K562 (cell line): Measurements from ENCODE around the gene CMTM5. TPM values are rescaled to one million over a fixed set of nuclear protein-coding genes. Genes with fewer than 3 reads are reported as not detected.

Experiments used
- ATAC-seq: fragments of 200-7000 bp; cut with Tn5 transposase; 3 replicates; pipeline ENCODE4 v1.9.1; 2020; ENCODE audit warnings: moderate library complexity
- BruUV-seq: library from RNA; stranded (reverse); fragments of 400-500 nt; replicated peaks from 2 replicates; lab custom pipeline; 2021; lab: Mats Ljungman, UMichigan
- CTCF ChIA-PET: fragments of 300-600 bp; formaldehyde crosslinking; extraction: SDS; loops from one replicate; lab custom pipeline; 2021; ENCODE audit warnings: low intra/inter-chr PET ratio; lab: Yijun Ruan, JAX
- POLR2A ChIA-PET: fragments of 300-600, 350-650 bp; sonication (Branson Sonifier 250); formaldehyde crosslinking; extraction: SDS; loops from one replicate; lab custom pipeline; 2021; ENCODE audit warnings: antibody characterized with exemption, inconsistent platforms; lab: Yijun Ruan, JAX
- DNase-seq, 4 experiments: peaks; one replicate each; pipeline versions ENCODE4 v3.0.0 to v3.0.0-alpha.2; 2011 to 2018; ENCODE audit warnings: low spot score in 3 of 4, mixed read lengths in 3 of 4; ENCODE audit errors: extremely low read depth in 1 of 4
- FAIRE-seq: peaks from 2 replicates; lab custom pipeline; 2011; peaks lifted over from hg19 to GRCh38; lab: Jason Lieb, UNC
- H2AFZ ChIP-seq: 2 replicates; pipeline ENCODE4 v1.6.0; 2011; ENCODE audit warnings: low read depth, low read length, control low read depth, inconsistent platforms
- H3K27ac ChIP-seq: fragments of 200-600 bp; 3 replicates; pipeline ENCODE4 v1.8.0; 2011; ENCODE audit warnings: low read depth, mild to moderate bottlenecking, control low read depth, inconsistent platforms, low read length, moderate library complexity, mixed read lengths; ENCODE audit errors: extremely low read depth
- H3K27me3 ChIP-seq, 2 experiments: fragments of 300-600 bp in 1 of 2; 2 replicates in 1 of 2; 3 replicates in 1 of 2; pipeline versions ENCODE4 v1.6.0 to v1.8.0; 2011; ENCODE audit warnings: inconsistent platforms in 2 of 2, low read length in 2 of 2, mild to moderate bottlenecking in 1 of 2, mixed read lengths in 1 of 2, moderate library complexity in 1 of 2; ENCODE audit not compliant: control insufficient read depth in 2 of 2, insufficient read depth in 2 of 2
- H3K36me3 ChIP-seq: fragments of 300-600 bp; 3 replicates; pipeline ENCODE4 v1.8.0; 2011; ENCODE audit warnings: mild to moderate bottlenecking, low read length, inconsistent platforms; ENCODE audit not compliant: control insufficient read depth, insufficient read depth
- H3K4me1 ChIP-seq, 2 experiments: fragments of 200-600 bp in 1 of 2; replicated peaks in 1 of 2; 2 replicates in 1 of 2; 3 replicates in 1 of 2; pipeline versions ENCODE4 v1.5.1 to v1.8.0; 2011; ENCODE audit warnings: inconsistent platforms in 2 of 2, low read length in 2 of 2, mild to moderate bottlenecking in 1 of 2, mixed read lengths in 1 of 2, moderate library complexity in 1 of 2; ENCODE audit not compliant: control insufficient read depth in 2 of 2, insufficient read depth in 2 of 2
- H3K4me2 ChIP-seq: 2 replicates; pipeline ENCODE4 v1.6.1; 2011; ENCODE audit warnings: low read length, control low read depth, inconsistent platforms, mixed read lengths; ENCODE audit not compliant: insufficient read depth
- H3K4me3 ChIP-seq: fragments of 200-600 bp; sonication (generic), shearing (Covaris generic); 2 replicates; pipeline ENCODE4 v1.5.1; 2016; ENCODE audit warnings: control low read depth, inconsistent platforms
- H3K79me2 ChIP-seq: fragments of 200-600 bp; 3 replicates; pipeline ENCODE4 v1.8.0; 2011; ENCODE audit warnings: low read length, inconsistent platforms; ENCODE audit not compliant: control insufficient read depth, insufficient read depth
- H3K9ac ChIP-seq, 2 experiments: 2 replicates each; pipeline versions ENCODE4 v1.6.0 to v1.6.1; 2011; ENCODE audit warnings: low read depth in 2 of 2, low read length in 2 of 2, control low read depth in 1 of 2, inconsistent platforms in 1 of 2, mild to moderate bottlenecking in 1 of 2, mixed read lengths in 1 of 2; ENCODE audit not compliant: insufficient read depth in 1 of 2
- H3K9me1 ChIP-seq: one replicate; pipeline ENCODE4 v1.6.0; 2011; ENCODE audit warnings: inconsistent platforms, mild to moderate bottlenecking, low read length, moderate library complexity; ENCODE audit not compliant: control insufficient read depth, insufficient read depth
- H3K9me3 ChIP-seq: replicated peaks from 2 replicates; pipeline ENCODE4 v1.5.1; 2011; ENCODE audit warnings: low read depth, low read length, inconsistent platforms; ENCODE audit not compliant: control insufficient read depth, insufficient read depth
- H4K20me1 ChIP-seq: replicated peaks from 2 replicates; pipeline ENCODE4 v1.6.1; 2011; ENCODE audit warnings: low read length, inconsistent platforms, mixed read lengths; ENCODE audit not compliant: control insufficient read depth, insufficient read depth
- CEBPZ ChIP-seq: fragments of 150-350 bp; IDR thresholded peaks from 2 replicates; pipeline ENCODE4 v1.6.1; 2014; ENCODE audit warnings: low read depth, mild to moderate bottlenecking, low read length, borderline replicate concordance
- CHD4 ChIP-seq: fragments of 200-600 bp; sonication (generic); IDR thresholded peaks from 3 replicates; pipeline ENCODE4 v1.6.1; 2012; ENCODE audit warnings: low read depth, mild to moderate bottlenecking, mixed read lengths, low read length, inconsistent platforms; ENCODE audit not compliant: insufficient read depth, insufficient replicate concordance, poor library complexity, severe bottlenecking
- FOXA3 ChIP-seq, 2 experiments: fragments of 450-650 bp in 1 of 2; sonication (generic) in 1 of 2; formaldehyde crosslinking; IDR thresholded peaks in 1 of 2; conservative IDR thresholded peaks in 1 of 2; 2 replicates each; pipeline versions ENCODE4 v1.4.0 to v1.8.0; 2020 to 2022; ENCODE audit warnings: mild to moderate bottlenecking in 2 of 2, missing genetic modification reagents in 1 of 2
- GTF2B ChIP-seq: IDR thresholded peaks from 2 replicates; pipeline ENCODE4 v1.6.1; 2011; ENCODE audit not compliant: insufficient read length; ENCODE audit errors: extremely low read depth
- HNRNPL ChIP-seq: fragments of 200-400 bp; formaldehyde crosslinking; IDR thresholded peaks from 2 replicates; pipeline ENCODE4 v1.6.1; 2017; ENCODE audit warnings: low read depth, mild to moderate bottlenecking, low read length
- MXI1 ChIP-seq: IDR thresholded peaks from 2 replicates; pipeline ENCODE4 v1.6.1; 2011; ENCODE audit warnings: low read depth, mild to moderate bottlenecking, improper control_type of control experiment, low read length
- NEUROD1 ChIP-seq: fragments of 150-350 bp; IDR thresholded peaks from 2 replicates; pipeline ENCODE4 v1.6.1; 2014; ENCODE audit warnings: borderline replicate concordance, low read length, low read depth; ENCODE audit not compliant: partially characterized antibody
- RBM17 ChIP-seq: fragments of 200-400 bp; formaldehyde crosslinking; IDR thresholded peaks from 2 replicates; pipeline ENCODE4 v1.6.1; 2017; ENCODE audit warnings: low read depth, mild to moderate bottlenecking, low read length, borderline replicate concordance
- ZHX1 ChIP-seq: fragments of 150-350 bp; conservative IDR thresholded peaks from 2 replicates; pipeline ENCODE4 v1.6.1; 2014; ENCODE audit warnings: low read length
- WGBS: fragments of 100-300 bp; shearing (Covaris generic); methylation state at CpG from one replicate; pipeline ENCODE4 v1.1.6; 2016; ENCODE audit warnings: low coverage, mixed read lengths; ENCODE audit not compliant: insufficient coverage; ENCODE audit errors: missing lambda C conversion rate; 5-methylcytosine and 5-hydroxymethylcytosine counted together
- in situ Hi-C: fragments of 300-500 bp; cut with MboI; formaldehyde crosslinking; loops from 4 replicates; pipeline ENCODE4 v1.15.0; 2018; ENCODE audit warnings: inconsistent platforms, mixed read lengths
- intact Hi-C: fragments of 100-400 bp; cut with micrococcal nuclease; formaldehyde crosslinking; loops from 2 replicates; pipeline ENCODE4 v1.14.2; 2022
- polyA plus RNA-seq, 8 experiments: library from polyadenylated mRNA; depleted of rRNA in 4 of 8; stranded (reverse) in 5 of 8; unstranded in 3 of 8; fragments of >200 nt; fragmentation: Nextera tagmentation in 2 of 8; fragmentation: Illumina TruSeq in 1 of 8; extraction: Ambion mirVana in 2 of 8; extraction: Trizol in 1 of 8; gene quantifications; 2 replicates each; pipeline versions ENCODE4 v1.2.1 to v1.2.3, GENCODE V29; 2011 to 2014; ENCODE audit warnings: inconsistent platforms in 1 of 8, missing spikeins in 1 of 8
- total RNA-seq, 7 experiments: library from RNA; depleted of rRNA in 6 of 7; stranded (reverse); fragments of >200 nt in 6 of 7; fragmentation: Illumina TruSeq in 2 of 7; extraction: Trizol in 2 of 7; gene quantifications; 2 replicates each; pipeline versions ENCODE4 v1.2.1 to v1.2.3, GENCODE V29; 2011 to 2021; ENCODE audit warnings: low replicate concordance in 1 of 7

Gene CMTM5
- total and polyA plus RNA-seq, 9 of the 15 experiments (the other 6 are each of a cell fraction or from before 2014, with no cell fraction given): 0.21 TPM; not detected in 8

DNA sequence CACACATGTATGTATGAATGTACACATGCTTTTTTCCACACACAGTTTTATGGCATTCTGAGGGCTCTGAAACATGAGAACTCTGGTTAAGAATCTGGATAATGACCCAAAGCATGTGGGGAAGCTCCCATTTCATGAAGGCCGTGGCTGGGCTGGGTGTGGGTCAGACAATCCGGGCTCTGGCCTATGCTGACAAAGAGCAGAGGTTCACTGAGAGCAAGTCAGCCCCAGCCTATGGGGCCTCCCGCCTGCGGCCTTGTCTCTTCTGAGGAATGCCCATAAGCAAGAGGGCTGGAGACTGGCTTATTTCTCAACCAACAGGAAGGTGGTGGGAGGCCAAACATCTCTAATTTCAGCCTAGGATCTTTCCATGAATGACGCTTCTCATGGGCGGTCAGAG lies 22.7 kb downstream of the CMTM5 start:
- Histone ChIP-seq H3K79me2 (no peaks in the 10 kb centered on the region), H2AFZ (no peak overlapping the region), H3K36me3 (no peaks in the 10 kb centered on the region), H3K9me3 (no peaks in the 10 kb centered on the region), H3K27ac (no peak overlapping the region), H3K27me3 (peaks cover 9 to 58% of the 10 kb centered on the region in 2 experiments; a peak in 3 of 5 replicates), H3K4me2 (no peak overlapping the region), H3K4me3 (no peak overlapping the region), H3K9me1 (no peaks in the 10 kb centered on the region), H3K9ac (no peak overlapping the region), H3K4me1 (peaks cover 0 to 6% of the 10 kb centered on the region in 2 experiments; a peak in 2 of 5 replicates), H4K20me1 (no peaks in the 10 kb centered on the region)
- POLR2A ChIA-PET: interaction anchor here (0.6 kb wide), 1 partner anchor 9 kb away, joined by 4 read pairs; no protein-coding TSS in a partner anchor
- TF ChIP-seq CEBPZ (no peak), RBM17 (no peak), CHD4 (no peak), MXI1 (no peak), NEUROD1 (no peak), GTF2B (no peak), FOXA3 (CRISPR knock-in tag; conservative IDR thresholded peaks at IDR 0.05 in 1 of 2, IDR thresholded peaks at IDR 0.05 in 1 of 2) (no peak), ZHX1 (no peak), HNRNPL (no peak)
- BruUV-seq: no TSS peak
- 0% methylated on average over 2 of the region's 6 CpGs for WGBS
- no peak for DNase-seq
- no peak for FAIRE-seq
- in situ Hi-C loops: no loop called here
- no peak for ATAC-seq
- intact Hi-C loops: no loop called here
- CTCF ChIA-PET: no interaction called here
